Aorta (tissue), 5 donors: ENCODE data around the gene MT1X. TPM values are rescaled to one million over a fixed set of nuclear protein-coding genes. Genes with fewer than 3 reads are reported as not detected.
"Not testable (repeated sequence)": the region's sequence is repeated elsewhere in the genome, so short reads cannot be mapped to it uniquely, and the experiment has no call there.

Experiments used
- ATAC-seq: fragments of 200-7000 bp; cut with Tn5 transposase; one replicate; pipeline ENCODE4 v1.9.1; 2022; ENCODE audit warnings: moderate library complexity; ENCODE audit not compliant: low FRiP score
- DNase-seq, 2 donors: peaks; one replicate each; pipeline ENCODE4 v3.0.0-alpha.2; 2020
- H3K27ac ChIP-seq, 2 donors: one replicate each; pipeline ENCODE4 v1.5.1; 2013; ENCODE audit warnings: low read length in 2 of 2, mild to moderate bottlenecking in 2 of 2, moderate library complexity in 2 of 2, control low read depth in 1 of 2, inconsistent platforms in 1 of 2, low read depth in 1 of 2
- H3K27me3 ChIP-seq, 2 donors: one replicate each; pipeline ENCODE4 v1.6.1; 2013; ENCODE audit warnings: control low read depth in 1 of 2, low read length in 1 of 2, mild to moderate bottlenecking in 1 of 2, moderate library complexity in 1 of 2; ENCODE audit not compliant: insufficient read depth in 2 of 2, control insufficient read depth in 1 of 2
- H3K36me3 ChIP-seq, 2 donors: one replicate each; pipeline ENCODE4 v1.6.1; 2013; ENCODE audit warnings: control low read depth in 1 of 2, low read length in 1 of 2, mild to moderate bottlenecking in 1 of 2; ENCODE audit not compliant: insufficient read depth in 2 of 2, control insufficient read depth in 1 of 2
- H3K4me1 ChIP-seq, 2 donors: one replicate each; pipeline ENCODE4 v1.6.1; 2013; ENCODE audit warnings: low read length in 2 of 2, control low read depth in 1 of 2, mild to moderate bottlenecking in 1 of 2, moderate library complexity in 1 of 2; ENCODE audit not compliant: insufficient read depth in 2 of 2, control insufficient read depth in 1 of 2
- H3K4me3 ChIP-seq, 2 donors: one replicate each; pipeline ENCODE4 v1.5.1; 2013; ENCODE audit warnings: low read length in 2 of 2, control low read depth in 1 of 2, mild to moderate bottlenecking in 1 of 2
- H3K9me3 ChIP-seq: one replicate; pipeline ENCODE4 v1.6.1; 2013; ENCODE audit warnings: mild to moderate bottlenecking, low read length; ENCODE audit not compliant: control insufficient read depth
- WGBS, 2 donors: extraction: QIAGEN DNeasy Blood & Tissue Kit; methylation state at CpG; one replicate each; pipeline ENCODE4 v1.1.7; 2013; 5-methylcytosine and 5-hydroxymethylcytosine counted together
- intact Hi-C, 2 donors: fragments of 100-400 bp; cut with DNase I; formaldehyde crosslinking; loops; one replicate each; pipeline versions ENCODE4 v1.14.2 to v1.15.0; 2022
- polyA plus RNA-seq, 2 donors: library from polyadenylated mRNA; stranded (reverse); fragments of 200-250 nt; gene quantifications; one replicate each; pipeline ENCODE4 v1.2.3, GENCODE V29; 2013
- total RNA-seq, 2 donors: library from RNA; stranded (reverse); fragmentation: NEBNext Ultra II Directional; extraction: Animal tissue kit (Norgen Biotek cat#: 25700); gene quantifications; one replicate each; pipeline ENCODE4 v1.2.1, GENCODE V29; 2021
- donor health status: healthy with polysubstance abuse.
- donor health status: Bipolar disorder and iron deficiency.
- donor health status: DM: no; HTN: no; CAD: no.
- donor health status: DM: no; HTN: no; CAD: no.
- donor health status: DM: yes; HTN: yes; CAD: no.

The MT1X gene
- total and polyA plus RNA-seq, 4 donors, result 62.0 to 1,132 (median 418) TPM

GRCh38 chr16:56664506-56664905 lies 17.8 kb upstream of the MT1X start:
- ATAC-seq (no peak), DNase-seq (no peak)
- Histone ChIP-seq H3K27ac (no peak overlapping the region), H3K4me1 (no peaks in the 10 kb centered on the region), H3K9me3 (no peaks in the 10 kb centered on the region), H3K36me3 (no peaks in the 10 kb centered on the region), H3K27me3 (no peaks in the 10 kb centered on the region), H3K4me3 (no peak overlapping the region)
- 97 to 100% methylated on average over 1 of the region's 1 CpG for WGBS, 2 donors
- intact Hi-C loops, result no loop called here

GRCh38 chr16:56665286-56666261 lies 16.7 kb upstream of the MT1X start:
- intact Hi-C loops, H3K27me3 ChIP-seq, H3K9me3 ChIP-seq, DNase-seq, H3K27ac ChIP-seq, ATAC-seq, H3K4me3 ChIP-seq, H3K4me1 ChIP-seq, H3K36me3 ChIP-seq: not testable (repeated sequence)
- 81 to 82% methylated on average over 8 of the region's 8 CpGs for WGBS, 2 donors

GRCh38 chr16:56667581-56668571 lies 14.4 kb upstream of the MT1X start, which contains the start of gene MT1G:
Gene MT1G (minus strand): TSS chr16:56668065. CDS start chr16:56667993, 72 bp downstream.
- Histone ChIP-seq H3K4me1 (no peaks in the 10 kb centered on the region), H3K27ac (no peak within 1 kb of the TSS), H3K27me3 (no peaks in the 10 kb centered on the region), H3K9me3 (no peaks in the 10 kb centered on the region), H3K36me3 (no peaks in the 10 kb centered on the region), H3K4me3 (no peak within 1 kb of the TSS)
- 15 to 16% methylated on average over 43 to 46 of the region's 46 CpGs for WGBS, 2 donors
- ATAC-seq (peak; percentile 77), DNase-seq (peak; percentile 83 to 85)
- intact Hi-C loops, result no loop called here

GRCh38 chr16:56669005-56669839 lies 13.0 kb upstream of the MT1X start, which contains the start of gene MT1H:
Gene MT1H (plus strand): TSS chr16:56669814. CDS start chr16:56669885, 71 bp downstream.
- no peaks in the 10 kb centered on the region for H3K4me1 ChIP-seq
- H3K27ac ChIP-seq, result no peak within 1 kb of the TSS
- no peaks in the 10 kb centered on the region for H3K36me3 ChIP-seq
- ATAC-seq (peak; percentile 41), DNase-seq (no peak)
- no peak within 1 kb of the TSS for H3K4me3 ChIP-seq
- 22 to 28% methylated on average over 29 to 38 of the region's 38 CpGs for WGBS, 2 donors
- intact Hi-C loops, result no loop called here
- no peaks in the 10 kb centered on the region for H3K27me3 ChIP-seq
- no peaks in the 10 kb centered on the region for H3K9me3 ChIP-seq

- intact Hi-C loops, result no loop called here
- Histone ChIP-seq H3K27ac (no peak overlapping the region), H3K4me1 (no peaks in the 10 kb centered on the region), H3K9me3 (no peaks in the 10 kb centered on the region), H3K36me3 (no peaks in the 10 kb centered on the region), H3K4me3 (no peak overlapping the region), H3K27me3 (no peaks in the 10 kb centered on the region)
- ATAC-seq (no peak), DNase-seq (no peak)
- 31 to 32% methylated on average over 19 of the region's 19 CpGs for WGBS, 2 donors
These were observed 12.2 kb upstream of the MT1X start for GRCh38 chr16:56669840-56670619.

GRCh38 chr16:56670620-56670934 lies 11.7 kb upstream of the MT1X start:
- Histone ChIP-seq H3K9me3 (no peaks in the 10 kb centered on the region), H3K36me3 (no peaks in the 10 kb centered on the region), H3K27ac (no peak overlapping the region), H3K4me1 (no peaks in the 10 kb centered on the region), H3K27me3 (no peaks in the 10 kb centered on the region), H3K4me3 (no peak overlapping the region)
- 78 to 85% methylated on average over 2 of the region's 2 CpGs for WGBS, 2 donors
- no peak for ATAC-seq
- no peak for DNase-seq
- intact Hi-C loops, result no loop called here

GRCh38 chr16:56671691-56672090 lies 10.6 kb upstream of the MT1X start:
- intact Hi-C loops, ATAC-seq, H3K4me3 ChIP-seq, DNase-seq, H3K4me1 ChIP-seq, H3K27me3 ChIP-seq, H3K27ac ChIP-seq, H3K36me3 ChIP-seq, H3K9me3 ChIP-seq: not testable (repeated sequence)
- 62 to 67% methylated on average over 2 of the region's 2 CpGs for WGBS, 2 donors
